ENCODE results near the gene CEP89.

- TF ChIP-seq CTCF (IDR thresholded peaks at IDR 0.05; ENCODE audit: low read length) (no peak), EZH2 (IDR thresholded peaks at IDR 0.05; ENCODE audit: borderline replicate concordance, low read length) (no peak)
Observed at GRCh38 chr19:32889137-32889934, 82.4 kb downstream of the CEP89 start.
